ENCODE measurements around the gene PSPN. TPM values are rescaled to one million over a fixed set of nuclear protein-coding genes. Genes with fewer than 3 reads are reported as not detected.

Gene PSPN
- total RNA-seq, 6 experiments from 2014 or later: 1.1 to 2.0 (median 1.5) TPM

DNA sequence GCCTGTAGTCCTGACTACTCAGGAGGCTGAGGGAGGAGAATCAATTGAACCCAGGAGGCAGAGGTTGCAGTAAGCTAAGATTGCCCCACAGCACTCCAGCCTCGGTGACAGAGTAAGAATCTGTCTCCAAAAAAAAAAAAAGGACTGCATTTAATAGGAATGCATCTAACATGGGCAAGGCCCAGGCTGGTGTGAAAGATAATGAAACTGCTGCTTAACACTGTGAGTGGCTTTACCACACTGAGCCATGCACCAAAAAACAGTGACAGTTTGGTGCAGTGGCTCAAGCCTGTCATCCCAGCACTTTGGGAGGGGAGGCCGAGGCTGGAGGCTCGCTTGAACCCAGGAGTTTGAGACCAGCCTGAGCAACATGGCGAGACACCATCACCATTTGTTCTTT, 8.6 kb upstream of the PSPN start:
- Mint-ChIP-seq H3K4me1 (ENCODE audit: low read depth) (no peaks in the 10 kb centered on the region), H3K36me3 (ENCODE audit: low read depth) (peaks cover 28% of the 10 kb centered on the region), H3K4me3 (no peak overlapping the region), H3K27ac (no peak overlapping the region), H3K27me3 (ENCODE audit: insufficient read depth) (no peaks in the 10 kb centered on the region; the same call in 1 of the 2 replicates), H3K9me3 (no peaks in the 10 kb centered on the region)
- TF ChIP-seq, protein P1, sequence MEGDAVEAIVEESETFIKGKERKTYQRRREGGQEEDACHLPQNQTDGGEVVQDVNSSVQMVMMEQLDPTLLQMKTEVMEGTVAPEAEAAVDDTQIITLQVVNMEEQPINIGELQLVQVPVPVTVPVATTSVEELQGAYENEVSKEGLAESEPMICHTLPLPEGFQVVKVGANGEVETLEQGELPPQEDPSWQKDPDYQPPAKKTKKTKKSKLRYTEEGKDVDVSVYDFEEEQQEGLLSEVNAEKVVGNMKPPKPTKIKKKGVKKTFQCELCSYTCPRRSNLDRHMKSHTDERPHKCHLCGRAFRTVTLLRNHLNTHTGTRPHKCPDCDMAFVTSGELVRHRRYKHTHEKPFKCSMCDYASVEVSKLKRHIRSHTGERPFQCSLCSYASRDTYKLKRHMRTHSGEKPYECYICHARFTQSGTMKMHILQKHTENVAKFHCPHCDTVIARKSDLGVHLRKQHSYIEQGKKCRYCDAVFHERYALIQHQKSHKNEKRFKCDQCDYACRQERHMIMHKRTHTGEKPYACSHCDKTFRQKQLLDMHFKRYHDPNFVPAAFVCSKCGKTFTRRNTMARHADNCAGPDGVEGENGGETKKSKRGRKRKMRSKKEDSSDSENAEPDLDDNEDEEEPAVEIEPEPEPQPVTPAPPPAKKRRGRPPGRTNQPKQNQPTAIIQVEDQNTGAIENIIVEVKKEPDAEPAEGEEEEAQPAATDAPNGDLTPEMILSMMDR (IDR thresholded peaks at IDR 0.05): no peak
- no peak for DNase-seq

DNA sequence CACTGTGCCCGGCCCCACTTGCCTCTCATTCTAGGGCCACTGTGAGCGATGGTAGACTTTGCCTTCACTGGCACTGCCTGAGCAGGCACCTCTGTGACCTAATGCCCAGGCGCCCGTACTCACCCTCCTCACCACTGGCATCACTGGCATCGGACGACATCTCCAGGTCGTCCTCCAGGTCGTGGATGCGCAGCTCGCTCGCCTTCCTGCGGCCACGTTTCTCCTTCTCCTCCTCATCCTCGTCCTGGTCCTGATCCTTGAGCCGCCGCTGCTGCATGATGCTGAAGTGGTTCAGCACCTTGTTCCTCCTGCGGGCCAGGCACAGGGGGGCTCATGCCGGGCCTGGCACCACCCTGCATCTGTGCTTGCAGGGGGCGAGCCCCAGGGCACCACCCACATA, 7.5 kb upstream of the PSPN start:
- Mint-ChIP-seq H3K4me1 (ENCODE audit: low read depth) (peaks cover 5% of the 10 kb centered on the region; the same call in 1 of the 2 replicates), H3K36me3 (ENCODE audit: low read depth) (peaks cover 28% of the 10 kb centered on the region), H3K9me3 (no peaks in the 10 kb centered on the region), H3K27me3 (ENCODE audit: insufficient read depth) (no peaks in the 10 kb centered on the region; the same call in 1 of the 2 replicates), H3K4me3 (no peak overlapping the region), H3K27ac (no peak overlapping the region)
- DNase-seq: no peak
- TF ChIP-seq, protein P1 (IDR thresholded peaks at IDR 0.05): no peak

DNA sequence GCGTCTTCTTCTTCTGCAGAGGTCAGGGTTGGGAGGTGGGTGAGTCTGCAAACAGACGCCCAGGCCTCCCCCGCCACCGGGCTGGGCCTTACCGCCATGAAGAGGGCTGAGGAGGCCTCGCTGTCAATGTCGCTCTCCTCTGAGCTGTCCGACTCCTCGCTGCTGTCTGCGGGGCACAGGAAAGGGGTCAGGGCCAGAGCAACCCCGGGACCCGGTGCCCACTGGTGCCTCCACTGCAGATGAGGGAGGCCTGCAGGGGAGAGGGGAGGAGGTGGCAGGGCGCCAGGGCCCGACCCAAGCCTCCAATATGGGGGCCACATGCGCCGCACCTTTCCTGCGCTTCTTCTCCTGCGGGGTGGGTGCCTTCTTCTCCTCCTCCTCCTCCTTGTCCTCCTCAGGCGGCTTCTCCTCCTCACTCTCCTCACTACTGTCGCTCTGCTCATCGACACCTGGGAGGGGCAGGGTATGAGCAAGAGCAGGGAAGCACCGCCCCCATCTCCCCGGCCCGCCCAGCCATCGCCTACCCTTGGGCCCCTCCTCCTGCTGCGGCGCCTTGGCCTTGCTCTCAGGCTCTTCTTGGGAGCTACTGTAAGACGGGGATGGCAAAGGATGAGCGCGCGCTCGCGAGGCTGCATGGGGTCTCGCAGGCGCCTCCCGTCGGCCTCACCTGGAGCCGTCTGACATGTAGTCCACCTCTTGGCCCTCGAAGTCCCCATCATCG, 5.5 kb upstream of the PSPN start:
- peaks cover 7% of the 10 kb centered on the region; the same call in 1 of the 2 replicates for H3K4me1 Mint-ChIP-seq (ENCODE audit: low read depth)
- TF ChIP-seq, protein P1 (IDR thresholded peaks at IDR 0.05): no peak
- H3K9me3 Mint-ChIP-seq: no peaks in the 10 kb centered on the region
- no peak for DNase-seq
- H3K36me3 Mint-ChIP-seq (ENCODE audit: low read depth): peaks cover 28% of the 10 kb centered on the region
- H3K27me3 Mint-ChIP-seq (ENCODE audit: insufficient read depth): no peaks in the 10 kb centered on the region
- no peak overlapping the region for H3K27ac Mint-ChIP-seq
- no peak overlapping the region for H3K4me3 Mint-ChIP-seq

DNA sequence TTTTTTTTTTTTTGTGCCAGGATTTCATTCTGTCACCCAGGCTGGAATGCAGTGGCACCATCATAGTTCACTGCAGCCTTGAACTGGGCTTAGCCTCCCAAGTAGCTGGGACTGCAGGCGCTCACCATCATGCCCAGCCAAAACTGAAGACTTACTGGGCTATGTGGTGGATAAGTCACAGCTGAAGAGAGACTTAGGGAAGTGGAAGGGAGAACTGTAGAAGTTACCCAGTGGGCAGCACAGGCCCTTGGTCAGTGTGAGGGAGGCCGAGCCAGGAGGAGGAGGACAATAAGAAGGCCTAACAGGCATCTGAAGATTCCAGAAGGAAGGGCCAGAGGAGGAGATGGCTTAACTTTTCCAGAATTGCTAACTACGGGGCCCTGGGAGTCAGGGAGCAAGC, 4.0 kb upstream of the PSPN start:
- TF ChIP-seq, protein P1 (IDR thresholded peaks at IDR 0.05): no peak
- no peak overlapping the region for H3K4me3 Mint-ChIP-seq
- H3K4me1 Mint-ChIP-seq (ENCODE audit: low read depth): peaks cover 7% of the 10 kb centered on the region; the same call in 1 of the 2 replicates
- H3K27me3 Mint-ChIP-seq (ENCODE audit: insufficient read depth): no peaks in the 10 kb centered on the region
- no peak overlapping the region for H3K27ac Mint-ChIP-seq
- no peak for DNase-seq
- no peaks in the 10 kb centered on the region for H3K9me3 Mint-ChIP-seq
- peaks cover 19% of the 10 kb centered on the region for H3K36me3 Mint-ChIP-seq (ENCODE audit: low read depth)

DNA sequence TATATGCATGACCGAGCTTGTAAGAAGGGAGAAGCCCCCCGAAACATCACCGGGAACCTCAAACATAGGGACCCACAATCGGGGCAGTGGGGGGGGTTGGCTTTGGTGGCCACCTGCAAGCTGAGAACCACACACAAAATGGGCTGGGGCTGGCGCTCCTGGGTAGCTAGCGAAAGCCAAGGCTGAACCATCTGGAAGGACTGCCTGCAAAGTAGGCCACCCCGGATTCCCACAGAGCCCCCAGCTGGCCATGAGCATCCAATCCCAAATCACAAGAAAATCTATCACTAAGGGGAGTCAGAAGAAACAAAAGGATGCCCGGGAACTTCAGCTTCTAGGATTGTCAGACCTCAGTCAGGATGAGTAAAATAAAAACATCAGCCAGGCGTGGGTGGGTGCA, 2.8 kb upstream of the PSPN start:
- TF ChIP-seq, protein P1 (IDR thresholded peaks at IDR 0.05): no peak
- H3K9me3 Mint-ChIP-seq: no peaks in the 10 kb centered on the region
- H3K27me3 Mint-ChIP-seq (ENCODE audit: insufficient read depth): no peaks in the 10 kb centered on the region
- no peak for DNase-seq
- H3K27ac Mint-ChIP-seq: no peak overlapping the region
- peaks cover 12% of the 10 kb centered on the region; the same call in 1 of the 2 replicates for H3K4me1 Mint-ChIP-seq (ENCODE audit: low read depth)
- H3K4me3 Mint-ChIP-seq: no peak overlapping the region
- H3K36me3 Mint-ChIP-seq (ENCODE audit: low read depth): peaks cover 15% of the 10 kb centered on the region
